OCI-LY3 (cell line): ENCODE measurements around the gene PIH1D1.

Source experiments
- H2AFZ ChIP-seq: fragments of 200-600, 300-600 bp; shearing (Covaris generic); 2 replicates; pipeline ENCODE4 v1.6.0; 2014; ENCODE audit warnings: antibody characterized with exemption, low read depth, low read length
- H3K27ac ChIP-seq: fragments of 200-600, 300-600 bp; sonication (generic); 2 replicates; pipeline ENCODE4 v1.5.1; 2014; ENCODE audit warnings: mild to moderate bottlenecking, low read length, moderate library complexity, mixed read lengths
- H3K27me3 ChIP-seq: fragments of 200-600, 300-600 bp; sonication (generic); 2 replicates; pipeline ENCODE4 v1.6.1; 2014; ENCODE audit warnings: low read depth, low read length, mixed read lengths
- H3K36me3 ChIP-seq: fragments of 200-600, 300-600 bp; sonication (generic); replicated peaks from 2 replicates; pipeline ENCODE3; 2014; ENCODE audit warnings: low read depth, low read length, mixed read lengths
- H3K4me1 ChIP-seq: fragments of 300-600, 200-600 bp; sonication (generic); 2 replicates; pipeline ENCODE4 v1.6.1; 2014; ENCODE audit warnings: low read length, mixed read lengths
- H3K4me2 ChIP-seq: fragments of 200-600, 300-600 bp; sonication (generic); 2 replicates; pipeline ENCODE4 v1.6.1; 2014; ENCODE audit warnings: low read length, mixed read lengths
- H3K4me3 ChIP-seq: fragments of 300-600, 200-600 bp; sonication (generic); 2 replicates; pipeline ENCODE4 v1.5.1; 2014; ENCODE audit warnings: antibody characterized with exemption, mild to moderate bottlenecking, low read length, moderate library complexity
- H3K79me2 ChIP-seq: fragments of 300-600, 200-600 bp; shearing (Covaris generic); 2 replicates; pipeline ENCODE4 v1.6.1; 2014; ENCODE audit warnings: mild to moderate bottlenecking, low read length, mixed read lengths
- H3K9ac ChIP-seq: fragments of 300-600, 200-600 bp; shearing (Covaris generic); 2 replicates; pipeline ENCODE4 v1.6.0; 2014; ENCODE audit warnings: mild to moderate bottlenecking, low read length, moderate library complexity
- H3K9me3 ChIP-seq: fragments of 200-600, 300-600 bp; shearing (Covaris generic); 2 replicates; pipeline ENCODE4 v1.6.1; 2014; ENCODE audit warnings: low read length, mixed read lengths; ENCODE audit not compliant: insufficient read depth
- H4K20me1 ChIP-seq: fragments of 200-600, 300-600 bp; sonication (generic); 2 replicates; pipeline ENCODE4 v1.6.1; 2016; ENCODE audit warnings: low read length, mixed read lengths; ENCODE audit not compliant: insufficient read depth
- EZH2phosphoT487 ChIP-seq: fragments of 200-600 bp; shearing (Covaris generic); IDR thresholded peaks from 2 replicates; pipeline ENCODE4 v1.6.1; 2018; ENCODE audit warnings: antibody characterized with exemption, mixed run types, low read depth
- TF ChIP-seq, protein P1 (sequence below): fragments of 200-600, 300-600 bp; sonication (generic); IDR thresholded peaks from 2 replicates; pipeline ENCODE4 v1.5.1; 2014; ENCODE audit warnings: antibody characterized with exemption, low read length, low read depth

PIH1D1 gene

DNA sequence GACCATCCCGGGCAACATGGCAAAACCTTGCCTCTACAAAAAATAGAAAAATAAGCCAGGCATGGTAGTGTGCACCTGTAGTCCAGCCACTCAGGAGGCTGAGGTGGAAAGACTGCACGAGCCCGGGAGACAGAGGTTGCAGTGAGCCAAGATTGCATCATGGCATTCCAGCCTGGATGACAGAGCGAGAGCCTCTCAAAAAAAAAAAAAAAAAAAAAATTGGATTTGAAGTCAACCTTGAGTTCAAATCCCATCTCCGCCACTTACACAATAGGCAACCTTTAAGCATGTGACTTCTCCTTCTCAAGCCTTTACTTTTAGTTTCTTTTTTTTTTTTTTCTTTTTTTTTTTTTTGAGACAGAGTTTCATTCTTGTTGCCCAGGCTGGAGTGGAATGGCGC lies 51.6 kb downstream of the PIH1D1 start:
- Histone ChIP-seq H3K9me3 (no peaks in the 10 kb centered on the region), H3K27ac (no peak overlapping the region), H3K4me2 (no peak overlapping the region), H3K27me3 (no peaks in the 10 kb centered on the region), H3K4me3 (no peak overlapping the region), H3K9ac (no peak overlapping the region), H4K20me1 (no peaks in the 10 kb centered on the region), H3K36me3 (no peaks in the 10 kb centered on the region), H3K79me2 (no peaks in the 10 kb centered on the region), H3K4me1 (no peaks in the 10 kb centered on the region), H2AFZ (no peak overlapping the region)
- TF ChIP-seq, protein P1, sequence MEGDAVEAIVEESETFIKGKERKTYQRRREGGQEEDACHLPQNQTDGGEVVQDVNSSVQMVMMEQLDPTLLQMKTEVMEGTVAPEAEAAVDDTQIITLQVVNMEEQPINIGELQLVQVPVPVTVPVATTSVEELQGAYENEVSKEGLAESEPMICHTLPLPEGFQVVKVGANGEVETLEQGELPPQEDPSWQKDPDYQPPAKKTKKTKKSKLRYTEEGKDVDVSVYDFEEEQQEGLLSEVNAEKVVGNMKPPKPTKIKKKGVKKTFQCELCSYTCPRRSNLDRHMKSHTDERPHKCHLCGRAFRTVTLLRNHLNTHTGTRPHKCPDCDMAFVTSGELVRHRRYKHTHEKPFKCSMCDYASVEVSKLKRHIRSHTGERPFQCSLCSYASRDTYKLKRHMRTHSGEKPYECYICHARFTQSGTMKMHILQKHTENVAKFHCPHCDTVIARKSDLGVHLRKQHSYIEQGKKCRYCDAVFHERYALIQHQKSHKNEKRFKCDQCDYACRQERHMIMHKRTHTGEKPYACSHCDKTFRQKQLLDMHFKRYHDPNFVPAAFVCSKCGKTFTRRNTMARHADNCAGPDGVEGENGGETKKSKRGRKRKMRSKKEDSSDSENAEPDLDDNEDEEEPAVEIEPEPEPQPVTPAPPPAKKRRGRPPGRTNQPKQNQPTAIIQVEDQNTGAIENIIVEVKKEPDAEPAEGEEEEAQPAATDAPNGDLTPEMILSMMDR = no peak
- no peak for TF ChIP-seq EZH2phosphoT487

- Histone ChIP-seq H3K4me1 (no peaks in the 10 kb centered on the region), H2AFZ (no peak overlapping the region), H3K27me3 (no peaks in the 10 kb centered on the region), H3K79me2 (no peaks in the 10 kb centered on the region), H3K36me3 (no peaks in the 10 kb centered on the region), H4K20me1 (no peaks in the 10 kb centered on the region), H3K9ac (no peak overlapping the region), H3K4me3 (no peak overlapping the region), H3K4me2 (no peak overlapping the region), H3K9me3 (no peaks in the 10 kb centered on the region), H3K27ac (no peak overlapping the region)
- TF ChIP-seq EZH2phosphoT487 = no peak
- TF ChIP-seq, protein P1 = no peak
Observed at GRCh38 chr19:49398931-49399330, 52.7 kb downstream of the PIH1D1 start.

DNA sequence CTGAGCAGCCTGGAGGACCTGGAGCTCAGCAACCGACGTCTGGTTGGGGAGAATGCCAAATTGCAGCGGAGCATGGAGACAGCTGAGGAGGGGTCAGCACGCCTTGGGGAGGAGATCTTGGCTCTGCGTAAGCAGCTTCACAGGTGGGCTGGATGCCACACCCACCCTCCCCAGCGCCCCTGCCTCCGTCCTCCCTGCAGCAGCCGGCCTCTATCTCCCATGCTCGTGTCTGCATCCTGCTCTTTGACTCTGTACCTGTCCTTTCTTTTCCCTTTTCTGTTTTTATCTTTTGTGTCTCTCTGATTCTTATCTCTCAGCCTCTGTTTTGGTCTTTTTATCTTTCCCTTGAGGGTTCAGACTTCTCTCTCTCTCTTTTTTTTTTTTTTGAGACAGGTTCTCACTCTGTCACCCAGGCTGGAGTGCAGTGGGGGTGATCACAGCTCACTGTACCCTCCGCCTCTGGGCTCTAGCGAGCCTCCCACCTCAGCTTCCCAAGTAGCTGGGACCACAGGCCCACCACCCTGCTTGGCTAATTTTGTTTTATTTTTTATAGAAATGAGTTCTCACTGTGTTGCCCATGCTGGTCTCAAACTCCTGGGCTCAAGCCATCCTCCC lies 53.5 kb downstream of the PIH1D1 start:
- Histone ChIP-seq H2AFZ (no peak overlapping the region), H3K9me3 (no peaks in the 10 kb centered on the region), H4K20me1 (no peaks in the 10 kb centered on the region), H3K36me3 (no peaks in the 10 kb centered on the region), H3K27ac (no peak overlapping the region), H3K4me1 (no peaks in the 10 kb centered on the region), H3K9ac (no peak overlapping the region), H3K4me2 (no peak overlapping the region), H3K27me3 (no peaks in the 10 kb centered on the region), H3K79me2 (no peaks in the 10 kb centered on the region), H3K4me3 (no peak overlapping the region)
- TF ChIP-seq EZH2phosphoT487 = no peak
- TF ChIP-seq, protein P1 = no peak

DNA sequence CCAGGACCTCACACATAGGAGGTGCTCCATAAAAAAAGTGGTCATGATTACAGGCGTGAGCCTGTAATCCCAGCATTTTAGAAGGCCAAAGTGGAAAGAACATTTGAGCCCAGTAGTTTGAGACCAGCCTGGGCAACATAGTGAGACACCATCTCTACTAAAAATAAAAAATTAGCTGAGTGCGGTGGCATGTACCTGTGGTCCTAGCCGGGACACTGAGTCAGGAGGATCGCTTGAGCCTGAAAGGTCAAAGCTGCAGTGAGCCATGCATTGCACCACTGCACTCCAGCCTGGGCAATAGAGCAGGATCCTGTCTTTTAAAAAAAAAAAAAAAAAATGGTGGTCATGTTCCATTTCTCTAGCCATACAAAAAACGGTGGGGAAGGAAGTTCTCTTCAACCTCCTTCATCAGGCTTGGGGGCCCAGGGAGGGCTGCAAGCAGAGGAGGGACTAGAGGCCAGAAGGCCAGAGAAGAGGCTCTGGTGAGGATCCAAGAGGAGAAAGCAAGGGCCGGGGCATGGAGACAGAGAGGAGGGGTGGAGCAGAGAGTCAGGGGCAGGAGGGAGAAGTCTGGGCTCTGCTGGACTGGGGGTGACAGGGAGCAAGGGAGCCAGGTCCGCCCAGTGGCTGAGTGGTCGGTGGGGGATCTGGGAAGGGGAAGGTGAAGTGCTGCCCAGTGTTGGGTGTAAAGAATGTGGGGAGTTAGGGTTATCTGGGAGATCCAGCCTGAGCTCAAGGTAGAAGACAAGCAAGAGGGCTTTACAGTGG lies 54.7 kb downstream of the PIH1D1 start:
- Histone ChIP-seq H3K4me1 (peaks cover 2% of the 10 kb centered on the region; the same call in 1 of the 2 replicates), H3K9me3 (no peaks in the 10 kb centered on the region), H3K4me2 (no peak overlapping the region), H3K79me2 (no peaks in the 10 kb centered on the region), H3K27me3 (no peaks in the 10 kb centered on the region), H3K27ac (no peak overlapping the region), H4K20me1 (no peaks in the 10 kb centered on the region), H3K36me3 (no peaks in the 10 kb centered on the region), H2AFZ (no peak overlapping the region), H3K4me3 (no peak overlapping the region), H3K9ac (no peak overlapping the region)
- no peak for TF ChIP-seq EZH2phosphoT487
- TF ChIP-seq, protein P1 = no peak
